ENCODE measurements around the gene MEIOSIN. TPM values are rescaled to one million over a fixed set of nuclear protein-coding genes. Genes with fewer than 3 reads are reported as not detected.

MEIOSIN gene
- total RNA-seq, 6 experiments from 2014 or later: 0.24 TPM; not detected in 5

- H3K27me3 ChIP-seq: no peaks in the 10 kb centered on the region
These were observed 27.4 kb upstream of the MEIOSIN start for GRCh38 chr19:45705710-45706415.

DNA sequence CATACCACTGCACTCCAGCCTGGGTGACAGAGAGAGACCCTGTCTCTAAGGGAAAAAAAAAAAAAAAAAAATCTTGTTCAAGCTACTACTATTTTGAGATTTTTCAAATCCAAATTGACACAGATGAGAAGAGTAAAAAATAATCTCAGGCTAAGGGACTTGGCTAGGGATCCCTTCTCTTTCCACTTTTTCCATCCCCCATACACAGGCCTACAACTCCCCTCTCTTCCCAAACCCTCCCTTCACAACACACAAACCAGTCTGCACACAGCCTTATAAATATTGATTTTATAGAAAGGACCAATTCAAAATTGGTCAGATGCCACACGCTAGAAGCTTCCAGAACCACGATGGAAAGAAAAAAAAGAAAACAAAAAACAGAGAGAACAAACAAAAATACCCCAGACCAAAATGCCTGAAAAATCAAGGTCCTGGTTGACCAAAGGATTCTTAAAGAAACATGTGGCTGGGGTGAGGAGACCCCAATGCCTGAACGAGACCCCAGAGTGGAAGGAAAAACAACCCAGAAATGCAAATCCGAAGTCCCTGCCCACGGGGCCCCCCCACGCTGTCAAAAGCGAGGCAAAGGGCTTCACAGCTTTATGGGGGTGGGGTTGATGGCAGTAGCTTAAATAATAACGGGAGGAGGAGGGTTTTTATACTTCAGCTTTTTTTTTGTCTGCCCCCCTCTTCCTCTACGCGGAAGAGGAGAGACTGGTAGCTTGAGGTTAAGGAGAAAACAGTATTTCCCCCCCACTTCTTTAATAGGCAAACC, 22.7 kb upstream of the MEIOSIN start:
- Histone ChIP-seq H3K27ac (no peak overlapping the region), H3K9me3 (no peaks in the 10 kb centered on the region), H3K27me3 (no peaks in the 10 kb centered on the region), H3K4me1 (no peaks in the 10 kb centered on the region), H3K4me3 (no peak overlapping the region), H3K36me3 (peaks cover 0 to 18% (median under 1%) of the 10 kb centered on the region in 4 donors)
- TF ChIP-seq, protein P1, sequence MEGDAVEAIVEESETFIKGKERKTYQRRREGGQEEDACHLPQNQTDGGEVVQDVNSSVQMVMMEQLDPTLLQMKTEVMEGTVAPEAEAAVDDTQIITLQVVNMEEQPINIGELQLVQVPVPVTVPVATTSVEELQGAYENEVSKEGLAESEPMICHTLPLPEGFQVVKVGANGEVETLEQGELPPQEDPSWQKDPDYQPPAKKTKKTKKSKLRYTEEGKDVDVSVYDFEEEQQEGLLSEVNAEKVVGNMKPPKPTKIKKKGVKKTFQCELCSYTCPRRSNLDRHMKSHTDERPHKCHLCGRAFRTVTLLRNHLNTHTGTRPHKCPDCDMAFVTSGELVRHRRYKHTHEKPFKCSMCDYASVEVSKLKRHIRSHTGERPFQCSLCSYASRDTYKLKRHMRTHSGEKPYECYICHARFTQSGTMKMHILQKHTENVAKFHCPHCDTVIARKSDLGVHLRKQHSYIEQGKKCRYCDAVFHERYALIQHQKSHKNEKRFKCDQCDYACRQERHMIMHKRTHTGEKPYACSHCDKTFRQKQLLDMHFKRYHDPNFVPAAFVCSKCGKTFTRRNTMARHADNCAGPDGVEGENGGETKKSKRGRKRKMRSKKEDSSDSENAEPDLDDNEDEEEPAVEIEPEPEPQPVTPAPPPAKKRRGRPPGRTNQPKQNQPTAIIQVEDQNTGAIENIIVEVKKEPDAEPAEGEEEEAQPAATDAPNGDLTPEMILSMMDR (IDR thresholded peaks at IDR 0.05): no peak
- no peak for TF ChIP-seq POLR2A (IDR thresholded peaks at IDR 0.05)
- DNase-seq (no peak), ATAC-seq (no peak)
- intact Hi-C loops (cut with DNase I): no loop called here
- 69% methylated on average over 9 of the region's 10 CpGs for WGBS (ENCODE audit: insufficient coverage, low coverage, low lambda C conversion rate, missing lambda C conversion rate)

More at GRCh38 chr19:45705710-45706415, 27.4 kb upstream of the MEIOSIN start:
- DNase-seq (no peak), ATAC-seq (no peak)
- Histone ChIP-seq H3K36me3 (peaks cover 0 to 7% (median 0%) of the 10 kb centered on the region in 4 donors), H3K4me3 (no peak overlapping the region), H3K27ac (no peak overlapping the region), H3K4me1 (no peaks in the 10 kb centered on the region), H3K9me3 (no peaks in the 10 kb centered on the region)
- no peak for TF ChIP-seq POLR2A (IDR thresholded peaks at IDR 0.05)
- TF ChIP-seq, protein P1 (IDR thresholded peaks at IDR 0.05): no peak
- WGBS (ENCODE audit: insufficient coverage, low coverage, low lambda C conversion rate, missing lambda C conversion rate): 92% methylated on average over 9 of the region's 12 CpGs
- intact Hi-C loops (cut with DNase I): no loop called here

DNA sequence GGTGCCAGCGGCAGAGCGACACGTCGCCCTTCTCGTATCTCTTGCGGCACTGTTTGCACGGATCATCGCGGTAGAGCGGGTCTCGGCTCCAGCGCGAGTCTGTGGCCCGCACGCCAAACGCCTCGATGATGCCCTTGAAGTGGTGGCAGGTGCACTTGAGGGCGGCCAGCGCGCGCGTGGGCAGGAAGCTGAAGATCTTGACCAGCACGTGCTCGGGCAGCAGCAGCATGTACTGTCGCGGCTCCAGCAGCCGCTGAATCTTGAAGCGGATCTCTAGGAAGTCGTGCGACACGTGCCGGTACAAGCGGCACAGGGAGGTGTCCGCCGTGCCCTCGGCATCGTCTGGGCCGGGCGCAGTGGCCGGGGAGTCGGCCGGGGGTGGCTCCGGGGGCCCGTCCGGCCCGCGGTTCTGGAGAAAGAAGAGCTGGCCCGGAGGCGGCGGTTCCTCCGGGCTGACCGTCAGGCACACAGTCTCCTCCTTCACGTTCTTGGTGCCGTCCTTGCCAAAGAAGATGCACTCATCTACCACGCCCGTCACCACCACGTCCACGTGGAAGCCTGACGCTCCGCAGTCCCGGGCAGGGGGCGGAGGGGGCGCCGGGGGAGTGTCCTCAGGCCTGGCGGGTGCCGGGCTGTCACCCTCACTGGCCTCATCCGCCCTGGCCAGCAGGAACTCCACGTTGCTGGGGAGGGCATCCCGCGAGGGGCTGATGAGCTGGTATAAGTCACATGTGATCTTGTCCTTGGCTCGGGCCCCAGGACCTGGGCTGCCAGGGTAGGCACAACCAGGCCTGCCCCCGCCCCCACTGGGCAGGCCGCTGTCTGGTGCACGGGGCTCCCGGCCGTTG, 21.2 kb upstream of the MEIOSIN start:
- Histone ChIP-seq H3K9me3 (no peaks in the 10 kb centered on the region), H3K4me1 (peaks cover 0 to 7% (median 0%) of the 10 kb centered on the region in 4 donors), H3K36me3 (peaks cover 0 to 18% (median under 1%) of the 10 kb centered on the region in 4 donors), H3K27ac (no peak overlapping the region), H3K27me3 (no peaks in the 10 kb centered on the region), H3K4me3 (no peak overlapping the region)
- TF ChIP-seq, protein P1 (IDR thresholded peaks at IDR 0.05): no peak
- no peak for TF ChIP-seq POLR2A (IDR thresholded peaks at IDR 0.05)
- DNase-seq: peak in 1 of 3 donors; percentile 68
- intact Hi-C loops (cut with DNase I): no loop called here
- WGBS (ENCODE audit: insufficient coverage, low coverage, low lambda C conversion rate, missing lambda C conversion rate): 95% methylated on average over 21 of the region's 76 CpGs
- ATAC-seq: no peak

GRCh38 chr19:45712699-45713067, 20.6 kb upstream of the MEIOSIN start:
- H3K9me3 ChIP-seq: no peaks in the 10 kb centered on the region
- H3K4me3 ChIP-seq: no peak overlapping the region
- H3K4me1 ChIP-seq: peaks cover 0 to 7% (median 0%) of the 10 kb centered on the region in 4 donors
- DNase-seq (no peak), ATAC-seq (no peak)
- TF ChIP-seq, protein P1 (IDR thresholded peaks at IDR 0.05): no peak
- no peak for TF ChIP-seq POLR2A (IDR thresholded peaks at IDR 0.05)
- no peaks in the 10 kb centered on the region for H3K27me3 ChIP-seq
- intact Hi-C loops (cut with DNase I): no loop called here
- H3K27ac ChIP-seq: no peak overlapping the region
- no CpG with 5 or more reads among the region's 25 CpGs for WGBS (ENCODE audit: insufficient coverage, low coverage, low lambda C conversion rate, missing lambda C conversion rate)
- peaks cover 0 to 18% (median under 1%) of the 10 kb centered on the region in 4 donors for H3K36me3 ChIP-seq
